ENCODE data around the gene EFCAB8.

The EFCAB8 gene

DNA sequence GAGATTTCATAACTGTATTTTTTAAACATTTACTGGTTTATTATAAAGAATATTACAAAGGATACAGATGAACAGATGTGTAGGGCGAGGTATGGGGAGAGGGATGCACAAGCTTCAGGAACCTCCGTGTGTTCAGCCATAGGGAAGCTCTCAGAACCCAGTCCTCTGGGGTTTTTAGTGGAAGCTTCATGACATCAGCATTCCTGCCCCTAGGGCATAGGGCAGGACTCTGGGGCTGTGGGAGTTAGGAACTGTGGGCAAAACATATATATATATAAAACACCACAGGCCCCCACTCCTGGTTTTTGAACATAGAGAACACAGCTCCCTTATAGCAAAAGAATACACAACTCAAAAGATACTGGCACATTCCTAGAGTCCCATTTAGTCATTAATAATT lies 21.9 kb downstream of the EFCAB8 start:
- TF ChIP-seq, protein P1, sequence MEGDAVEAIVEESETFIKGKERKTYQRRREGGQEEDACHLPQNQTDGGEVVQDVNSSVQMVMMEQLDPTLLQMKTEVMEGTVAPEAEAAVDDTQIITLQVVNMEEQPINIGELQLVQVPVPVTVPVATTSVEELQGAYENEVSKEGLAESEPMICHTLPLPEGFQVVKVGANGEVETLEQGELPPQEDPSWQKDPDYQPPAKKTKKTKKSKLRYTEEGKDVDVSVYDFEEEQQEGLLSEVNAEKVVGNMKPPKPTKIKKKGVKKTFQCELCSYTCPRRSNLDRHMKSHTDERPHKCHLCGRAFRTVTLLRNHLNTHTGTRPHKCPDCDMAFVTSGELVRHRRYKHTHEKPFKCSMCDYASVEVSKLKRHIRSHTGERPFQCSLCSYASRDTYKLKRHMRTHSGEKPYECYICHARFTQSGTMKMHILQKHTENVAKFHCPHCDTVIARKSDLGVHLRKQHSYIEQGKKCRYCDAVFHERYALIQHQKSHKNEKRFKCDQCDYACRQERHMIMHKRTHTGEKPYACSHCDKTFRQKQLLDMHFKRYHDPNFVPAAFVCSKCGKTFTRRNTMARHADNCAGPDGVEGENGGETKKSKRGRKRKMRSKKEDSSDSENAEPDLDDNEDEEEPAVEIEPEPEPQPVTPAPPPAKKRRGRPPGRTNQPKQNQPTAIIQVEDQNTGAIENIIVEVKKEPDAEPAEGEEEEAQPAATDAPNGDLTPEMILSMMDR (IDR thresholded peaks at IDR 0.05; ENCODE audit: low read depth, low read length, missing control alignments), result no peak
- H3K4me3 ChIP-seq (ENCODE audit: low read depth, low read length), result no peak overlapping the region
- no peak for DNase-seq (ENCODE audit: low read depth)
- in situ Hi-C loops (cut with HindIII; ENCODE audit: low sequenced_read_pairs), result no loop called here

DNA sequence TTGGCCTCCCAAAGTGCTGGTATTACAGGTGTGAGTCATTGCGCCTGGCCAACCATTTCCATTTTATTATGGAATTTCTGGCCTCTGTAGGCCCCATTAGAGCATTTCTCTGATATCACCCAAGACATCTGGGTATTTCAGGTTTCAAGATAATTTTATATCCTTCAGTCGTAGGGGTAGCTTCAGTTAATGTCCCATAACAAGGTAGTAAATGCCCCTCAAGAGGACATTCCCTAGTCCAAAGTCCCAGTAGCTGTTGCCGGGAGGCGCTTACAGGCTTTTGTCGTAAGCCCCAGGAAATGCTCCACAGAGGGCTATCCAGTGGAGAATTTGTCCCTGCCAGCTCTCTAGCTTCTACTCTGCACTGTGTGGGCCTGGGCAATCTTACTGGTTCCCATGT lies 24.4 kb downstream of the EFCAB8 start:
- no peak overlapping the region for H3K4me3 ChIP-seq (ENCODE audit: low read depth, low read length)
- TF ChIP-seq, protein P1 (IDR thresholded peaks at IDR 0.05; ENCODE audit: low read depth, low read length, missing control alignments), result no peak
- DNase-seq (ENCODE audit: low read depth), result no peak
- in situ Hi-C loops (cut with HindIII; ENCODE audit: low sequenced_read_pairs), result no loop called here

DNA sequence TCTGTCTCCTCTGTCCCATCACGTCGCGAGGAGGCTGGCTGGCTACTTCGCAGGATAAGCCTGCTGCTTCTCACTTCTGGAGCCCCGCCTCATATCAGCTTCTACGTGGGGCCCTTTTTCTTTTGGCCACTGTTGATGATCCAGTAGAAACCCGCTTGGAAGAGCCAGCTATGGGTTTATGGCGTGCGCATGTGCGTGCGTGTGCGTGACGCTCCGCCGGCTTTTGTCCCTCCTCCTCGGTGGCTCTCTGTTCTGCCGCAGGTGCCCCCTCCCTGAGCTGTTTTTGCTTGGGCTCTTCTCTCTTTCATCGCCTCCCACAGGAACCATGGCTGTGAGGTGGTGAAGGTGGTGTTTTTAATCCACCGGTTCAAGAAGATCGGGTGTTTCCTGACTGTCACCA lies 26.5 kb downstream of the EFCAB8 start:
- H3K4me3 ChIP-seq (ENCODE audit: low read depth, low read length), result no peak overlapping the region
- in situ Hi-C loops (cut with HindIII; ENCODE audit: low sequenced_read_pairs), result no loop called here
- no peak for DNase-seq (ENCODE audit: low read depth)
- TF ChIP-seq, protein P1 (IDR thresholded peaks at IDR 0.05; ENCODE audit: low read depth, low read length, missing control alignments), result no peak

DNA sequence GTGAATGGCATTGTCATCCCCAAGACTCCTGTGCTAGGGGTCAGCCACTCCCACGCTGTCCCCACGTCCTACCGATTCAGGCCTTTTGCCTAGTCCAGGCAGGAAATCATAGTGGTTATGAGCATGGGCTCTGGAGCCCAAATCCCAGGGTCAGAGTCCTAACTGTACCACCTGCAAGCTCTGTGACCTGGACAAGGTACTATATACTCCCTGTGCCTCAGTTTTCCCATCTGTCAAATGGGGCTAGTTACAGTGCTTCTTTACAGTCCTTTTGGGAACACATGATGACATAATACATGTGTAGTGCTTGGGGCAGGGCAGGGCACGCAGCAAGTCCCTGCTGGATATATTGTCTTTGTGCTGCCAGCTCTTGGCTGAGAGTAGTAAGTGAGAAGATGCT lies 27.2 kb downstream of the EFCAB8 start:
- H3K4me3 ChIP-seq (ENCODE audit: low read depth, low read length), result no peak overlapping the region
- TF ChIP-seq, protein P1 (IDR thresholded peaks at IDR 0.05; ENCODE audit: low read depth, low read length, missing control alignments), result no peak
- no peak for DNase-seq (ENCODE audit: low read depth)
- in situ Hi-C loops (cut with HindIII; ENCODE audit: low sequenced_read_pairs), result no loop called here

DNA sequence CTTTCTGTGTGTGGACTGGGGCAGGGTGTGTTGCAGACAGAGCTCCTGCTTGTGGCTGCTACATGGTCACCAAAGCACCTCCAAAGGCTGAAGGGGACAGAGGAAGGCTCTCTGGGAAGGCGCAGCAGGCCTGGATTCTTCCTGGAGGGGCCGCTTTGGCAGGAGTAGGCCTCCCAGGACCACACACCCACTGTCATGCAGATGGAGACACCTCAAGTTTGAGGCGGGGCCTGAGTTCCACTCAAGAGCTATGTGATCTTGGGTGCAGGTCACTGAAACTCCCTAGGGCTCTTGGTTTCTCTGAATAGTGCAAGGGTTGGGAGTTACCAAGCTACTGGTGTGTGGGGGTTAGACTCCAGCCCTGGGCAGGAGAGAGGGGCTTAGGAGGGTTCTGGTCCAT lies 27.9 kb downstream of the EFCAB8 start:
- no peak for DNase-seq (ENCODE audit: low read depth)
- TF ChIP-seq, protein P1 (IDR thresholded peaks at IDR 0.05; ENCODE audit: low read depth, low read length, missing control alignments), result no peak
- in situ Hi-C loops (cut with HindIII; ENCODE audit: low sequenced_read_pairs), result no loop called here
- H3K4me3 ChIP-seq (ENCODE audit: low read depth, low read length), result no peak overlapping the region

DNA sequence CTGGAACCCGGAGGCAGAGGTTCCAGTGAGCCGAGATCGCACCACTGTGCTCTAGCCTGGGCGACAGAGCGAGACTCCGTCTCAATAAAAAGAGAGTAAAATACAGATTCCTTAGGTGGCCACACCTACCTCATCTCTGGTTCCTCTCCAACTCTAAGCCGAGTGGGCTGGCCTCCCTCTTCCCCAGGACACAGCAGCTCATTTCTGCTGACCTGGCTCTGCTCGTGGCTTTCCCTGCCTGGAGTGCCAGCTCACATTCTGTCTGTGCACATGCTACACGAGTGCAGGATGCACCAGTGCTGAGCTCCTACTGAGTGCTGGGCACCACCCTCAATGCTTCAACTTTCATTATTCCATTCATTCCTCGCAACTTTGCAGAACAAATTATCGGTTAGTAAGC lies 28.8 kb downstream of the EFCAB8 start:
- TF ChIP-seq, protein P1 (IDR thresholded peaks at IDR 0.05; ENCODE audit: low read depth, low read length, missing control alignments), result no peak
- in situ Hi-C loops (cut with HindIII; ENCODE audit: low sequenced_read_pairs), result no loop called here
- no peak for DNase-seq (ENCODE audit: low read depth)
- no peak overlapping the region for H3K4me3 ChIP-seq (ENCODE audit: low read depth, low read length)

DNA sequence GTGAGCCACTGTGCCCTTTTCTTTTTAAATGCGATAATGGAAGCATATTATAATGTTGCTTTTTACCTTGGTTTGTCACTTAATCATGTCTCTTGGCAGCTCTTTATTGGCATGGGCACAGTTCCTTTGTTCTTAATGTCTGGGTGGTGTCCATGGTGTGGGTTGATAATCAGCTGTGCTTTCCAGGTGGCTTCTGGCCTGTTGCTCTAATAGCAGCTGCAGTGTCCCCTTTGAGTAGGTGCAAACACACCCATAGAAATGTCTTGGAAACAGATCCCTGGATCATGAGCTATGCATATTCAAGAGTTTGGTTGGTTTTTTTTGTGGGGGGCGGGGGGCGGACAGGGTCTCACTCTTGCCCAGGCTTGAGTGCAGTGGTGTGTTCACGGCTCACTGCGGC lies 29.9 kb downstream of the EFCAB8 start:
- TF ChIP-seq, protein P1 (IDR thresholded peaks at IDR 0.05; ENCODE audit: low read depth, low read length, missing control alignments), result no peak
- DNase-seq (ENCODE audit: low read depth), result no peak
- in situ Hi-C loops (cut with HindIII; ENCODE audit: low sequenced_read_pairs), result no loop called here

More for the DNA sequence above, 29.9 kb downstream of the EFCAB8 start:
- H3K4me3 ChIP-seq (ENCODE audit: low read depth, low read length), result no peak overlapping the region
